ENCODE measurements around the gene GBP5. TPM values are rescaled to one million over a fixed set of nuclear protein-coding genes. Genes with fewer than 3 reads are reported as not detected.
"Not testable (repeated sequence)": the region's sequence is repeated elsewhere in the genome, so short reads cannot be mapped to it uniquely, and the experiment has no call there.

Gene GBP5
- total RNA-seq, 6 experiments from 2014 or later = 0.10 to 0.34 TPM; not detected in 4

- Mint-ChIP-seq H3K27me3 (ENCODE audit: insufficient read depth) (no peaks in the 10 kb centered on the region), H3K9me3 (peaks cover 8% of the 10 kb centered on the region), H3K27ac (no peak overlapping the region), H3K36me3 (ENCODE audit: low read depth) (no peaks in the 10 kb centered on the region), H3K4me1 (ENCODE audit: low read depth) (no peaks in the 10 kb centered on the region), H3K4me3 (no peak overlapping the region)
- no peak for DNase-seq
- TF ChIP-seq CTCF (IDR thresholded peaks at IDR 0.05) = no peak
Measured at GRCh38 chr1:89287181-89288050, 14.8 kb upstream of the GBP5 start.

GRCh38 chr1:89286549-89287180 lies 14.0 kb upstream of the GBP5 start:
- TF ChIP-seq CTCF (IDR thresholded peaks at IDR 0.05) = no peak
- Mint-ChIP-seq H3K9me3 (peaks cover 8% of the 10 kb centered on the region), H3K36me3 (ENCODE audit: low read depth) (no peaks in the 10 kb centered on the region), H3K4me1 (ENCODE audit: low read depth) (no peaks in the 10 kb centered on the region), H3K27me3 (ENCODE audit: insufficient read depth) (no peaks in the 10 kb centered on the region), H3K4me3 (no peak overlapping the region), H3K27ac (no peak overlapping the region)
- no peak for DNase-seq

GRCh38 chr1:89285745-89286380 lies 13.2 kb upstream of the GBP5 start:
- peaks cover 8% of the 10 kb centered on the region for H3K9me3 Mint-ChIP-seq
- no peak overlapping the region for H3K27ac Mint-ChIP-seq
- no peaks in the 10 kb centered on the region for H3K27me3 Mint-ChIP-seq (ENCODE audit: insufficient read depth)
- no peaks in the 10 kb centered on the region for H3K4me1 Mint-ChIP-seq (ENCODE audit: low read depth)
- H3K4me3 Mint-ChIP-seq = no peak overlapping the region
- no peak for DNase-seq
- no peak for TF ChIP-seq CTCF (IDR thresholded peaks at IDR 0.05)
- H3K36me3 Mint-ChIP-seq (ENCODE audit: low read depth) = no peaks in the 10 kb centered on the region

DNA sequence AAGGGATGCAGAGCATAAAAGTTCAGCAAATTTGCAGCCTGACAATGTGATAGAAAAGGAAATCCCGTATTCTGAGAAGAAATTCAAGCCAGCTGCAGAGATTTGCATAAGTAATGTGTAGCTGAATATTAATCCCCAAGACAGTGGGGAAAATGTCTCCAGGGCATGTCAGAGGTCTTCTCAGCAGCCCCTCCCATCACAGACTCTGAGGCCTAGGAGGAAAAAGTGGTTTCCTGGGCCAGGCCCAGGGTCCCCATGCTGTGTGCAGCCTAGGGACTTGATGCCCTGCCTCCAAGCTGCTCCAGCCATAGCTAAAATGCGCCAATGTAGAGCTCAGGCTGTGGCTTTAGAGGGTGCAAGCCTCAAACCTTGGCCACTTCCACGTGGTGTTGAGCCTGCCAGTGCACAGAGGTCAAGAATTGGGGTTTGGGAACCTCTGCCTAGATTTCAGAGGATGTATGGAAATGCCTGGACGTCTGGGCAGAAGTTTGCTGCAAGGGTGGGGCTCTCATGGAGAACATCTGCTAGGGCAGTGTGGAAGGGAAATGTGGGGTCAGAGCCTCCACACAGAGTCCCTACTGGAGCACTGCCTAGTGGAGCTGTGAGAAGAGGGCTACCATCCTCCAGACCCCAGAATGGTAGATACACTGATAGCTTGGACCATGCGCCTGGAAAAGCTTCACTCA lies 11.6 kb upstream of the GBP5 start:
- not testable (repeated sequence) for H3K4me1 Mint-ChIP-seq (ENCODE audit: low read depth); H3K27me3 Mint-ChIP-seq (ENCODE audit: insufficient read depth)

GRCh38 chr1:89280766-89281165 lies 8.1 kb upstream of the GBP5 start:
- Mint-ChIP-seq H3K27ac (no peak overlapping the region), H3K36me3 (ENCODE audit: low read depth) (no peaks in the 10 kb centered on the region), H3K27me3 (ENCODE audit: insufficient read depth) (no peaks in the 10 kb centered on the region), H3K4me3 (no peak overlapping the region), H3K9me3 (peaks cover 8% of the 10 kb centered on the region; the same call in 1 of the 2 replicates), H3K4me1 (ENCODE audit: low read depth) (no peaks in the 10 kb centered on the region)
- DNase-seq = no peak
- no peak for TF ChIP-seq CTCF (IDR thresholded peaks at IDR 0.05)

More for the DNA sequence above, 11.6 kb upstream of the GBP5 start:
- not testable (repeated sequence) for H3K27ac Mint-ChIP-seq; H3K9me3 Mint-ChIP-seq; H3K36me3 Mint-ChIP-seq (ENCODE audit: low read depth); H3K4me3 Mint-ChIP-seq; DNase-seq

Data from HFFc6 (cell line).